CD4-positive, CD25-positive, alpha-beta regulatory T cell (primary cell): ENCODE measurements around the gene OR6V1. TPM values are rescaled to one million over a fixed set of nuclear protein-coding genes. Genes with fewer than 3 reads are reported as not detected.

ENCODE experiments used
- ATAC-seq, 2 donors: fragments of 150-1000 bp; cut with Tn5 transposase; one replicate each; pipeline ENCODE4 v1.10.0; 2021; ENCODE audit warnings: low read depth in 2 of 2, moderate number of reproducible peaks in 2 of 2, moderate library complexity in 1 of 2
- DNase-seq, 3 donors: peaks; one replicate each; pipeline versions ENCODE4 v3.0.0 to v3.0.0-alpha.2; 2012 to 2022; ENCODE audit warnings: mixed read lengths in 1 of 3
- H3K27ac ChIP-seq: one replicate; pipeline ENCODE4 v1.7.0; 2013; ENCODE audit warnings: mild to moderate bottlenecking, low read length; ENCODE audit not compliant: insufficient read depth, poor library complexity, severe bottlenecking
- H3K27me3 ChIP-seq: one replicate; pipeline ENCODE4 v1.7.0; 2013; ENCODE audit warnings: low read length; ENCODE audit not compliant: control insufficient read depth, insufficient read depth
- H3K36me3 ChIP-seq: one replicate; pipeline ENCODE4 v1.7.0; 2013; ENCODE audit warnings: mild to moderate bottlenecking, low read length, moderate library complexity; ENCODE audit not compliant: control insufficient read depth, insufficient read depth
- H3K4me1 ChIP-seq: 2 replicates; pipeline ENCODE4 v1.7.0; 2013; ENCODE audit warnings: mild to moderate bottlenecking, low read length; ENCODE audit not compliant: insufficient read depth, control insufficient read depth, poor library complexity, severe bottlenecking
- H3K4me3 ChIP-seq: one replicate; pipeline ENCODE4 v1.7.0; 2013; ENCODE audit warnings: low read depth, mild to moderate bottlenecking, low read length, moderate library complexity
- H3K9me3 ChIP-seq, 2 experiments: 1 replicate in 1 of 2; 2 replicates in 1 of 2; pipeline ENCODE4 v1.7.0; 2013; ENCODE audit warnings: low read length in 2 of 2, mild to moderate bottlenecking in 1 of 2, moderate library complexity in 1 of 2; ENCODE audit not compliant: control insufficient read depth in 2 of 2
- H3K27ac Mint-ChIP-seq, 3 donors: one replicate each; pipeline ENCODE4 v1.8.0; 2020 to 2022; ENCODE audit warnings: mild to moderate bottlenecking in 3 of 3, mixed read lengths in 3 of 3, moderate library complexity in 2 of 3
- H3K27me3 Mint-ChIP-seq: one replicate; pipeline ENCODE4 v1.8.0; 2022; ENCODE audit warnings: mild to moderate bottlenecking, mixed read lengths
- H3K36me3 Mint-ChIP-seq: one replicate; pipeline ENCODE4 v1.8.0; 2020; ENCODE audit warnings: mixed read lengths
- H3K4me1 Mint-ChIP-seq, 4 donors: one replicate each; pipeline ENCODE4 v1.8.0; 2020 to 2022; ENCODE audit warnings: mixed read lengths in 4 of 4, mild to moderate bottlenecking in 1 of 4
- H3K4me3 Mint-ChIP-seq, 4 donors: one replicate each; pipeline ENCODE4 v1.8.0; 2020 to 2022; ENCODE audit warnings: mild to moderate bottlenecking in 4 of 4, mixed read lengths in 4 of 4, moderate library complexity in 3 of 4
- H3K9me3 Mint-ChIP-seq, 7 donors: one replicate each; pipeline ENCODE4 v1.8.0; 2020 to 2022; ENCODE audit warnings: mixed read lengths in 7 of 7, mild to moderate bottlenecking in 3 of 7, moderate library complexity in 2 of 7
- polyA plus RNA-seq, 4 donors: library from polyadenylated mRNA; unstranded; fragments of 300-500 nt; fragmentation: Illumina TruSeq; gene quantifications; one replicate each; pipeline ENCODE4 v1.2.3, GENCODE V29; 2021
- total RNA-seq: library from RNA; stranded (reverse); gene quantifications from one replicate; pipeline ENCODE4 v1.2.3, GENCODE V29; 2022

The OR6V1 gene
- total and polyA plus RNA-seq, 5 donors from 2014 or later: not detected

DNA sequence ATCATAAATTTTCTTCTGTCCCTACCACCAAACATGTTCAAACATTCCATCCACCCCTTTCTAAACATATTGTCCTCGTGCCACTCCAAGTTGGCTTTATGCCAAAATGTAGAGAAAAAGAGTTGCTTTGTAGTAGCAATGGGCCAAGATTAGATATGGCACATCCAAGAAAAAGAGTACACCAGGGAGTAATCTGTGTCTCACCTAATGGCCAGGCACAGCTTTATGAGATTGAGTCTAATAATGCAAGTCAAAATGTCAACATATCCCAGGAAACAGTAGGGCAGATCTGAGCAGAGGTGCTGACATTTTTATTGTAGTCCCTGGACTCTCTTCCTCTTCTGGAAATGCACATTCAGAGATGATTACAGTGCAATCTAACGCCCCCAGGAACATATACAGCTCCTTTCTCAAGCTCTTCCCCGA, 5.7 kb upstream of the OR6V1 start:
- Histone ChIP-seq H3K27me3 (no peaks in the 10 kb centered on the region), H3K4me3 (no peak overlapping the region), H3K27ac (no peak overlapping the region), H3K4me1 (no peaks in the 10 kb centered on the region), H3K36me3 (no peaks in the 10 kb centered on the region), H3K9me3 (no peaks in the 10 kb centered on the region)
- DNase-seq (no peak), ATAC-seq (no peak)
- Mint-ChIP-seq H3K27ac (peak overlapping the region in 1 of 3 donors; percentile 54), H3K9me3 (no peaks in the 10 kb centered on the region), H3K4me1 (no peaks in the 10 kb centered on the region), H3K4me3 (no peak overlapping the region), H3K36me3 (no peaks in the 10 kb centered on the region), H3K27me3 (peaks cover 12% of the 10 kb centered on the region)

DNA sequence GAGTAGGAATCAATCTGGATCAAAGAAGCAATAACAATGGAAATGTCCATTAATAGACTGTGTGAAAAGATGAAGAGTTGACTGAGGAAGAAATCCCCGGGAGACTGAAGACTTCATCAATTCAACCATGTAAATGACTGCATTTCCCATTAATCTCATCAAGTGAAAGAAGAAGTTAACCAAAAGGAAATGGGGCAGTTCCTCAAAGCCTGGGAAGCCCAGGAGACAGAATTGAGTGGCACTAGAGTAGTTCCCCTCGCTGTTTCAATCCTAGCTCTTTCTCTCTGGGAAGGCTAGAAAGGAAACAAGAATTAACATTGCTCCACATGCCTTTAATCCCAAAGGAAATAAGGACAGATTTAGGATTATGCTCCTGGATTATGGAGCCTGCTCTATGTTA, 4.8 kb upstream of the OR6V1 start:
- H3K4me1 Mint-ChIP-seq: no peaks in the 10 kb centered on the region
- Histone ChIP-seq H3K4me1 (no peaks in the 10 kb centered on the region), H3K27ac (no peak overlapping the region), H3K4me3 (no peak overlapping the region), H3K36me3 (no peaks in the 10 kb centered on the region), H3K9me3 (no peaks in the 10 kb centered on the region), H3K27me3 (no peaks in the 10 kb centered on the region)
- no peaks in the 10 kb centered on the region for H3K36me3 Mint-ChIP-seq
- no peak for ATAC-seq
- peaks cover 12% of the 10 kb centered on the region for H3K27me3 Mint-ChIP-seq
- H3K9me3 Mint-ChIP-seq: no peaks in the 10 kb centered on the region
- no peak for DNase-seq
- H3K4me3 Mint-ChIP-seq: no peak overlapping the region
- H3K27ac Mint-ChIP-seq: no peak overlapping the region

DNA sequence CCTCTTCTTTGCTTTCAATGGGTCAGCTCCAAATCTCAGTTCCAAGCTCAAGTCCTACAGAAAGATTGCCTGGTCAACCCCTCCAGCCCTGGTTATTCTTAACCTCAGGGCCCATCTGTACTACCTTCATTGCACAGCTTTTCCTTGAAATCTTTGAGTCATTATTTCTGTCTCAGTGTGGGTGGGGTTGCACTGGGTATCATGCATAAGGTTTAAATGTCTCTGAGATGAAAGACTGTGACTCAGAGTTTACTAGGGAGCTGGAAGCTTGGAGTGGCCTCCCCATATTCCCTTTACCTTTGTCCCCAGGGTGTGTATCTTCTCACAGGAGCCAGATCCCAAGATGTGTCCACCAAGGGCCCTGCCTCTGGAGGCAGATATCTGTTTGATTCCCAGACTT, 3.3 kb upstream of the OR6V1 start:
- no peak overlapping the region for H3K4me3 Mint-ChIP-seq
- H3K27me3 ChIP-seq: no peaks in the 10 kb centered on the region
- ATAC-seq (no peak), DNase-seq (no peak)
- no peaks in the 10 kb centered on the region for H3K9me3 ChIP-seq
- peaks cover 12% of the 10 kb centered on the region for H3K27me3 Mint-ChIP-seq
- H3K4me1 Mint-ChIP-seq: no peaks in the 10 kb centered on the region
- no peaks in the 10 kb centered on the region for H3K4me1 ChIP-seq
- no peak overlapping the region for H3K4me3 ChIP-seq
- no peaks in the 10 kb centered on the region for H3K36me3 ChIP-seq
- no peak overlapping the region for H3K27ac ChIP-seq
- no peaks in the 10 kb centered on the region for H3K36me3 Mint-ChIP-seq
- H3K27ac Mint-ChIP-seq: no peak overlapping the region
- H3K9me3 Mint-ChIP-seq: peaks cover 0 to 2% (median 0%) of the 10 kb centered on the region in 7 donors

DNA sequence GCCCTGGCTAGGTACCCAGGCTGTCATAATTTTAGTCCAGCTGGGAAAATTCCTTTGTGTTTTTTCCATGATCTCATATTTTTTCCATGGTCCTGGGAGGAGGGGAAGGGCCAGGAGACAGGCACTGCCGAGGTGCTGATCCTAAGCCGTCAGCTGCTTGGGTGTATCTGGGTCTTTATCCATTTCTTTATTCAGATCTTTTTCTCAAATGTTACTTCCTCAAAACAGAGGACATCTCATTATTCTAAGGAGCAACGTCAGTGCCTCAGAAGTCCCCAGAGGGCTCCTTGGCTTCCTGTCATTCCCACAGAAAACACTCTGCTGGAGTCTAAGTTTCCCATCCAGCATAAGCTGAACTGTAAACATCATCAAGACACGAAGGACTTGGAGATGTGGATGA, 2.8 kb upstream of the OR6V1 start:
- no peak overlapping the region for H3K4me3 ChIP-seq
- H3K27ac Mint-ChIP-seq: no peak overlapping the region
- H3K27me3 ChIP-seq: no peaks in the 10 kb centered on the region
- no peaks in the 10 kb centered on the region for H3K36me3 Mint-ChIP-seq
- H3K9me3 ChIP-seq: no peaks in the 10 kb centered on the region
- no peaks in the 10 kb centered on the region for H3K4me1 ChIP-seq
- H3K27ac ChIP-seq: no peak overlapping the region
- ATAC-seq (no peak), DNase-seq (no peak)
- no peaks in the 10 kb centered on the region for H3K36me3 ChIP-seq
- no peaks in the 10 kb centered on the region for H3K4me1 Mint-ChIP-seq
- H3K4me3 Mint-ChIP-seq: no peak overlapping the region
- peaks cover 12% of the 10 kb centered on the region for H3K27me3 Mint-ChIP-seq
- H3K9me3 Mint-ChIP-seq: peaks cover 0 to 2% (median 0%) of the 10 kb centered on the region in 7 donors

DNA sequence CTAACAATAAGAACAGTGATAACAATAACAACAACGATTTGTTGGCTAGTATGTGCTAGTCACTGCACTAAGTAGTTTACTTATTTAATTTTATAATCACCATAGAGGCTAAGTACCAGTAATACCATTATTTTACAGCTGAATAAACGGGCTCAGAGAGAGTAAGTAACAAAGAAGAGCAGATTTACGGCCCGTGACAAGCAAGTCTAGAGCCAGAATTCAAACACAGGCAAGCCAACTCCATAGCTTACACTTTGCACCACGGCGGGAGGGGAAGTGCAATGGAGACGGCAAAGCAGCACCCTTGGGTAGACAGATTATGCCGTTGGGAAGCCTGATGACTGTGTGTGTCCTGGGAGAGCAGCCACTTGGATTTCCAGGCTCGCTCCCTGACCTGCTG, 1.2 kb upstream of the OR6V1 start:
- H3K4me3 Mint-ChIP-seq: no peak overlapping the region
- no peak overlapping the region for H3K4me3 ChIP-seq
- no peaks in the 10 kb centered on the region for H3K4me1 Mint-ChIP-seq
- H3K27ac Mint-ChIP-seq: no peak overlapping the region
- no peak for ATAC-seq
- peaks cover 0 to 2% (median 0%) of the 10 kb centered on the region in 7 donors for H3K9me3 Mint-ChIP-seq
- H3K27me3 ChIP-seq: no peaks in the 10 kb centered on the region
- peaks cover 12% of the 10 kb centered on the region for H3K27me3 Mint-ChIP-seq
- no peak for DNase-seq
- H3K27ac ChIP-seq: no peak overlapping the region
- no peaks in the 10 kb centered on the region for H3K36me3 Mint-ChIP-seq
- H3K36me3 ChIP-seq: no peaks in the 10 kb centered on the region
- no peaks in the 10 kb centered on the region for H3K4me1 ChIP-seq
- no peaks in the 10 kb centered on the region for H3K9me3 ChIP-seq

GRCh38 chr7:143054621-143055020, 2.5 kb downstream of the OR6V1 start:
- ATAC-seq: no peak
- H3K27ac Mint-ChIP-seq: no peak overlapping the region

DNA sequence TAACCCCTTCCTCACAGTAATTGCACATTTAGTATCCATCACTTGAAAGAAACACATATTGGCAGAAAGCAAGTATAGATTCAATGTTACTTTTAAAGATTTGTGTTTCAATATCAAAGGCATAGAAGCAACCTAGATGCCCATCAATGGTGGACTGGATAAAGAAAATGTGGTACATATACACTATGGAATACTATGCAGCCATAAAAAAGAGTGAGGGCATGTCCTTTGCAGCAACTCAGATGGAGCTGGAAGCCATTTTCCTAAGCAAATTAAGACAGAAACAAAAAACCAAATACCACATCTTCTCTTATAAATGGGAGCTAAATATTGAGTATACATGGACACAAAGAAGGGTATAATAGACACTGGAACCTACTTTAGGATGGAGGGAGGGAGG, 3.6 kb downstream of the OR6V1 start:
- Mint-ChIP-seq H3K9me3 (peaks cover 0 to 2% (median 0%) of the 10 kb centered on the region in 7 donors), H3K36me3 (no peaks in the 10 kb centered on the region), H3K27ac (no peak overlapping the region), H3K4me1 (no peaks in the 10 kb centered on the region), H3K4me3 (no peak overlapping the region), H3K27me3 (peaks cover 5% of the 10 kb centered on the region)
- no peaks in the 10 kb centered on the region for H3K36me3 ChIP-seq
- ATAC-seq (no peak), DNase-seq (no peak)
- no peaks in the 10 kb centered on the region for H3K9me3 ChIP-seq
- no peaks in the 10 kb centered on the region for H3K27me3 ChIP-seq
- H3K4me3 ChIP-seq: no peak overlapping the region
- H3K4me1 ChIP-seq: no peaks in the 10 kb centered on the region
- H3K27ac ChIP-seq: no peak overlapping the region

More at GRCh38 chr7:143054621-143055020, 2.5 kb downstream of the OR6V1 start:
- no peak overlapping the region for H3K4me3 ChIP-seq
- no peaks in the 10 kb centered on the region for H3K27me3 ChIP-seq
- Mint-ChIP-seq H3K4me3 (no peak overlapping the region), H3K4me1 (no peaks in the 10 kb centered on the region), H3K9me3 (peaks cover 0 to 2% (median 0%) of the 10 kb centered on the region in 7 donors), H3K27me3 (peaks cover 5% of the 10 kb centered on the region), H3K36me3 (no peaks in the 10 kb centered on the region)
- no peaks in the 10 kb centered on the region for H3K9me3 ChIP-seq
- H3K4me1 ChIP-seq: no peaks in the 10 kb centered on the region
- DNase-seq: no peak
- no peaks in the 10 kb centered on the region for H3K36me3 ChIP-seq
- H3K27ac ChIP-seq: no peak overlapping the region

- ATAC-seq (no peak), DNase-seq (no peak)
- H3K4me3 Mint-ChIP-seq: no peak overlapping the region
- Histone ChIP-seq H3K4me3 (no peak overlapping the region), H3K9me3 (no peaks in the 10 kb centered on the region), H3K27ac (no peak overlapping the region), H3K4me1 (no peaks in the 10 kb centered on the region), H3K27me3 (no peaks in the 10 kb centered on the region), H3K36me3 (no peaks in the 10 kb centered on the region)
- peaks cover 0 to 5% (median 0%) of the 10 kb centered on the region in 7 donors for H3K9me3 Mint-ChIP-seq
- no peaks in the 10 kb centered on the region for H3K27me3 Mint-ChIP-seq
- no peak overlapping the region for H3K27ac Mint-ChIP-seq
- H3K4me1 Mint-ChIP-seq: no peaks in the 10 kb centered on the region
- H3K36me3 Mint-ChIP-seq: no peaks in the 10 kb centered on the region
Observed at GRCh38 chr7:143063741-143064140, 11.6 kb downstream of the OR6V1 start.
